HG03521 (cell line): Measurements from ENCODE around the gene PITPNM3.
"Not testable (repeated sequence)": the region's sequence is repeated elsewhere in the genome, so short reads cannot be mapped to it uniquely, and the experiment has no call there.

ENCODE experiments used
- ATAC-seq: cut with Tn5 transposase; IDR thresholded peaks from one replicate; pipeline ENCODE4 v1.9.1; 2021; ENCODE audit warnings: mild to moderate bottlenecking, moderate library complexity; ENCODE audit not compliant: unreplicated experiment

The PITPNM3 gene

GRCh38 chr17:6575596-6575988, 19.2 kb upstream of the PITPNM3 start:
- no peak for ATAC-seq

- ATAC-seq, result no peak
These were observed 18.6 kb upstream of the PITPNM3 start for GRCh38 chr17:6574687-6575595.

- no peak for ATAC-seq
These were observed 17.8 kb upstream of the PITPNM3 start for GRCh38 chr17:6573982-6574686.

GRCh38 chr17:6573495-6573894, 17.1 kb upstream of the PITPNM3 start:
- not testable (repeated sequence) for ATAC-seq

GRCh38 chr17:6572972-6573370, 16.6 kb upstream of the PITPNM3 start:
- no peak for ATAC-seq

GRCh38 chr17:6571452-6571781, 15.1 kb upstream of the PITPNM3 start:
- ATAC-seq, result no peak

- no peak for ATAC-seq
These were observed 14.5 kb upstream of the PITPNM3 start for GRCh38 chr17:6570731-6571451.

GRCh38 chr17:6569370-6570285, 13.3 kb upstream of the PITPNM3 start:
- no peak for ATAC-seq

- ATAC-seq, result no peak
These were observed 11.9 kb upstream of the PITPNM3 start for GRCh38 chr17:6568184-6568758.

- ATAC-seq, result no peak
These were observed 11.3 kb upstream of the PITPNM3 start for GRCh38 chr17:6567528-6568183.

- no peak for ATAC-seq
These were observed 5.1 kb upstream of the PITPNM3 start for GRCh38 chr17:6561446-6561845.

GRCh38 chr17:6560496-6560895, 4.1 kb upstream of the PITPNM3 start:
- ATAC-seq, result no peak

- ATAC-seq, result no peak
These were observed 3.4 kb upstream of the PITPNM3 start for GRCh38 chr17:6559753-6560215.

- no peak for ATAC-seq
These were observed 2.8 kb upstream of the PITPNM3 start for GRCh38 chr17:6558932-6559752.

- ATAC-seq, result no peak
These were observed 1.9 kb upstream of the PITPNM3 start for GRCh38 chr17:6558276-6558675.

- no peak for ATAC-seq
These were observed 684 bp upstream of the PITPNM3 start for GRCh38 chr17:6557040-6557438.

- ATAC-seq, result no peak
These were observed 829 bp downstream of the PITPNM3 start for GRCh38 chr17:6555331-6556120.

GRCh38 chr17:6554871-6555330, 1.5 kb downstream of the PITPNM3 start:
- ATAC-seq, result no peak
